K562 (cell line): Measurements from ENCODE around the gene DHX29. TPM values are rescaled to one million over a fixed set of nuclear protein-coding genes. Genes with fewer than 3 reads are reported as not detected.

Source experiments
- BMI1 ChIP-seq: fragments of 150-350 bp; IDR thresholded peaks from 2 replicates; pipeline ENCODE4 v1.6.1; 2014; ENCODE audit warnings: low read length
- CBX1 ChIP-seq: sonication (generic); IDR thresholded peaks from 2 replicates; pipeline ENCODE4 v1.6.1; 2016; ENCODE audit warnings: antibody characterized with exemption, low read depth, mild to moderate bottlenecking
- CREB1 ChIP-seq, 2 experiments: sonication (generic) in 1 of 2; formaldehyde crosslinking in 1 of 2; IDR thresholded peaks; 2 replicates each; pipeline versions ENCODE4 v1.6.1 to v1.8.0; 2012 to 2022; ENCODE audit warnings: inconsistent platforms in 1 of 2, mild to moderate bottlenecking in 1 of 2, missing genetic modification reagents in 1 of 2, moderate library complexity in 1 of 2
- EP300 ChIP-seq: IDR thresholded peaks from 2 replicates; pipeline ENCODE4 v1.6.1; 2012; ENCODE audit warnings: low read length, improper control_type of control experiment
- ETV6 ChIP-seq, 3 experiments: fragments of 150-350 bp in 1 of 3; sonication (generic) in 1 of 3; formaldehyde crosslinking in 1 of 3; IDR thresholded peaks; 2 replicates each; pipeline versions ENCODE4 v1.6.1 to v1.8.0; 2014 to 2022; ENCODE audit warnings: borderline replicate concordance in 2 of 3, low read depth in 2 of 3, antibody characterized with exemption in 1 of 3, low read length in 1 of 3, mild to moderate bottlenecking in 1 of 3, missing genetic modification reagents in 1 of 3
- LCOR ChIP-seq: sonication (generic); formaldehyde crosslinking; IDR thresholded peaks from 2 replicates; pipeline ENCODE4 v1.8.0; 2022; ENCODE audit warnings: mild to moderate bottlenecking, missing genetic modification reagents
- MBD2 ChIP-seq: sonication (generic); IDR thresholded peaks from 2 replicates; pipeline ENCODE4 v1.6.1; 2016; ENCODE audit warnings: low read depth, borderline replicate concordance
- NFIC ChIP-seq: fragments of 450-650 bp; IDR thresholded peaks from 2 replicates; pipeline ENCODE4 v1.6.1; 2017; ENCODE audit warnings: mild to moderate bottlenecking, inconsistent platforms
- SIN3A ChIP-seq, 2 experiments: fragments of 150-350 bp in 1 of 2; IDR thresholded peaks; 2 replicates each; pipeline ENCODE4 v1.6.1; 2011 to 2016; ENCODE audit warnings: borderline replicate concordance in 2 of 2, low read depth in 2 of 2, low read length in 2 of 2, mild to moderate bottlenecking in 2 of 2, moderate library complexity in 2 of 2; ENCODE audit not compliant: control insufficient read depth in 1 of 2
- TCF7L2 ChIP-seq: fragments of 150-350 bp; IDR thresholded peaks from 2 replicates; pipeline ENCODE4 v1.6.1; 2016; ENCODE audit warnings: low read depth, mild to moderate bottlenecking, low read length, moderate library complexity
- TRIM24 ChIP-seq, 2 experiments: fragments of 450-650 bp; IDR thresholded peaks; 2 replicates each; pipeline ENCODE4 v1.6.1; 2016
- ZKSCAN3 ChIP-seq: fragments of 250-450 bp; sonication (Bioruptor Pico); IDR thresholded peaks from 2 replicates; pipeline ENCODE4 v1.4.0; 2020
- ZNF436 ChIP-seq: fragments of 250-450, 450-650 bp; sonication (Bioruptor Pico); formaldehyde crosslinking; IDR thresholded peaks from 2 replicates; pipeline ENCODE4 v1.7.0; 2020; ENCODE audit warnings: mild to moderate bottlenecking
- polyA plus RNA-seq, 8 experiments: library from polyadenylated mRNA; depleted of rRNA in 4 of 8; stranded (reverse) in 5 of 8; unstranded in 3 of 8; fragments of >200 nt; fragmentation: Nextera tagmentation in 2 of 8; fragmentation: Illumina TruSeq in 1 of 8; extraction: Ambion mirVana in 2 of 8; extraction: Trizol in 1 of 8; gene quantifications; 2 replicates each; pipeline versions ENCODE4 v1.2.1 to v1.2.3, GENCODE V29; 2011 to 2014; ENCODE audit warnings: inconsistent platforms in 1 of 8, missing spikeins in 1 of 8
- total RNA-seq, 7 experiments: library from RNA; depleted of rRNA in 6 of 7; stranded (reverse); fragments of >200 nt in 6 of 7; fragmentation: Illumina TruSeq in 2 of 7; extraction: Trizol in 2 of 7; gene quantifications; 2 replicates each; pipeline versions ENCODE4 v1.2.1 to v1.2.3, GENCODE V29; 2011 to 2021; ENCODE audit warnings: low replicate concordance in 1 of 7
- TF ChIP-seq, protein P1 (sequence below), 2 experiments: fragments of 450-650 bp; formaldehyde crosslinking in 1 of 2; IDR thresholded peaks; 2 replicates each; pipeline versions ENCODE4 v1.4.0 to v1.6.1; 2014 to 2020; ENCODE audit warnings: mild to moderate bottlenecking in 2 of 2, borderline replicate concordance in 1 of 2, low read depth in 1 of 2
- TF ChIP-seq, protein P2 (sequence below): conservative IDR thresholded peaks from 2 replicates; pipeline ENCODE4 v1.6.1; 2011; ENCODE audit warnings: low read depth, mild to moderate bottlenecking, low read length; ENCODE audit not compliant: control insufficient read depth
- TF ChIP-seq, protein P3 (sequence below): fragments of 450-650 bp; IDR thresholded peaks from 2 replicates; pipeline ENCODE4 v1.6.1; 2016

The DHX29 gene
- total and polyA plus RNA-seq, 9 of the 15 experiments (the other 6 are each of a cell fraction or from before 2014, with no cell fraction given), result 7.5 to 42.1 (median 25.0) TPM

DNA sequence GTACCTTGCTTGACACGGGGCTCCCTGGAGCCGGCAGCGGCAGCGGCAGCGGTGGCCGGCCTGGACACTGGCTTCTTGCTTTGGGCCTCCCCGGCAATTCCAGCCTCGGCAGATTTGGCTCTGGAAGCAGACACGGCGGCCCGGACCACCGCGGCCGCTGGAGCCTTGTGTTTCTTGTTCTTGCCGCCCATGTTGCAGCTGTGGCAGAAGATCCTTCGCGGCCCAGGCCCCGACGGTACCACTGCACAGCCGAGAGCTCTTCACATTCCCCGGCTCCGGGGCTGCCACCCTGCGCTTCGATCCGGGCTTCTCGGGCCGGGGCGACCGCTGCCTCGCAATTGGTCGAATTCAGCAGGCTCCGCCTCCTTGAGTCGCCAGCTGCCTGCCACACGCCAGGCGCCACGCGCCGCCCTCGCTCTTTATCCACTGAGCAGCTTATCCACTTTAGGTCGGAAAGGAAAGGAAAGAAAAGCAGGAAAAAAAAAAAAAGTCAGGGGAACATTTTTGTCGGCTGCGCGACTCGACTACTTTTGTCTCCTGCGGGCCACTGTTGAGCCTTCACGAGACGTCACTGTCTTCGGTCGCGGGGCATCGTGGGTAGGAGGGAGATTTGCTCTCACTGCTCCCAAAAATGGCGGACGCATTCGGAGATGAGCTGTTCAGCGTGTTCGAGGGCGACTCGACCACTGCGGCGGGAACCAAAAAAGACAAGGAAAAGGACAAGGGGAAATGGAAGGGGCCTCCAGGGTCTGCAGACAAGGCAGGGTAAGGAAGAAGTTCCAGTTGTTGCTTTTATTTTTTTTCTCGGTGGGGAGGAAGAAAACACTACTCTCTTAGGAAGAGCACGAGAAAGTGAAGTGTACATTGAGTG, at the start of gene DHX29, which contains the start of gene MTREX (continued):
- TF ChIP-seq, protein P1, sequence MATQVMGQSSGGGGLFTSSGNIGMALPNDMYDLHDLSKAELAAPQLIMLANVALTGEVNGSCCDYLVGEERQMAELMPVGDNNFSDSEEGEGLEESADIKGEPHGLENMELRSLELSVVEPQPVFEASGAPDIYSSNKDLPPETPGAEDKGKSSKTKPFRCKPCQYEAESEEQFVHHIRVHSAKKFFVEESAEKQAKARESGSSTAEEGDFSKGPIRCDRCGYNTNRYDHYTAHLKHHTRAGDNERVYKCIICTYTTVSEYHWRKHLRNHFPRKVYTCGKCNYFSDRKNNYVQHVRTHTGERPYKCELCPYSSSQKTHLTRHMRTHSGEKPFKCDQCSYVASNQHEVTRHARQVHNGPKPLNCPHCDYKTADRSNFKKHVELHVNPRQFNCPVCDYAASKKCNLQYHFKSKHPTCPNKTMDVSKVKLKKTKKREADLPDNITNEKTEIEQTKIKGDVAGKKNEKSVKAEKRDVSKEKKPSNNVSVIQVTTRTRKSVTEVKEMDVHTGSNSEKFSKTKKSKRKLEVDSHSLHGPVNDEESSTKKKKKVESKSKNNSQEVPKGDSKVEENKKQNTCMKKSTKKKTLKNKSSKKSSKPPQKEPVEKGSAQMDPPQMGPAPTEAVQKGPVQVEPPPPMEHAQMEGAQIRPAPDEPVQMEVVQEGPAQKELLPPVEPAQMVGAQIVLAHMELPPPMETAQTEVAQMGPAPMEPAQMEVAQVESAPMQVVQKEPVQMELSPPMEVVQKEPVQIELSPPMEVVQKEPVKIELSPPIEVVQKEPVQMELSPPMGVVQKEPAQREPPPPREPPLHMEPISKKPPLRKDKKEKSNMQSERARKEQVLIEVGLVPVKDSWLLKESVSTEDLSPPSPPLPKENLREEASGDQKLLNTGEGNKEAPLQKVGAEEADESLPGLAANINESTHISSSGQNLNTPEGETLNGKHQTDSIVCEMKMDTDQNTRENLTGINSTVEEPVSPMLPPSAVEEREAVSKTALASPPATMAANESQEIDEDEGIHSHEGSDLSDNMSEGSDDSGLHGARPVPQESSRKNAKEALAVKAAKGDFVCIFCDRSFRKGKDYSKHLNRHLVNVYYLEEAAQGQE (IDR thresholded peaks at IDR 0.05; ENCODE audit: borderline replicate concordance), result no peak
- TF ChIP-seq, protein P1 (CRISPR knock-in tag; IDR thresholded peaks at IDR 0.05; ENCODE audit: low read depth), result no peak
- TF ChIP-seq ZNF436 (CRISPR knock-in tag) (no peak), CBX1 (peak; percentile 13; the same call in 1 of the 2 replicates), MBD2 (peak; percentile 70), TCF7L2 (no peak), NFIC (peak; percentile 33; the same call in 1 of the 2 replicates), ETV6 (IDR thresholded peaks at IDR 0.05; ENCODE audit: borderline replicate concordance in 1 of 2, low read depth in 2 of 2, low read length in 1 of 2) (no peak), ETV6 (CRISPR knock-in tag; IDR thresholded peaks at IDR 0.05; ENCODE audit: borderline replicate concordance) (no peak), ZKSCAN3 (CRISPR knock-in tag) (no peak), TRIM24 (IDR thresholded peaks at IDR 0.05) (peak in 1 of 2 experiments; percentile 44; a peak in 1 of 4 replicates), LCOR (CRISPR knock-in tag) (peak; percentile 90), CREB1 (IDR thresholded peaks at IDR 0.05) (peak; percentile 84), CREB1 (CRISPR knock-in tag; IDR thresholded peaks at IDR 0.05) (peak; percentile 56; the same call in 1 of the 2 replicates), EP300 (peak; percentile 24; the same call in 1 of the 2 replicates), SIN3A (IDR thresholded peaks at IDR 0.05; ENCODE audit: borderline replicate concordance in 2 of 2, control insufficient read depth in 1 of 2, low read depth in 2 of 2, low read length in 2 of 2) (peak; percentile 2 to 46; a peak in 2 of 4 replicates), BMI1 (no peak)
- TF ChIP-seq, protein P2, sequence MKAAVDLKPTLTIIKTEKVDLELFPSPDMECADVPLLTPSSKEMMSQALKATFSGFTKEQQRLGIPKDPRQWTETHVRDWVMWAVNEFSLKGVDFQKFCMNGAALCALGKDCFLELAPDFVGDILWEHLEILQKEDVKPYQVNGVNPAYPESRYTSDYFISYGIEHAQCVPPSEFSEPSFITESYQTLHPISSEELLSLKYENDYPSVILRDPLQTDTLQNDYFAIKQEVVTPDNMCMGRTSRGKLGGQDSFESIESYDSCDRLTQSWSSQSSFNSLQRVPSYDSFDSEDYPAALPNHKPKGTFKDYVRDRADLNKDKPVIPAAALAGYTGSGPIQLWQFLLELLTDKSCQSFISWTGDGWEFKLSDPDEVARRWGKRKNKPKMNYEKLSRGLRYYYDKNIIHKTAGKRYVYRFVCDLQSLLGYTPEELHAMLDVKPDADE, result peak; percentile 26; the same call in 1 of the 2 replicates
- TF ChIP-seq, protein P3, sequence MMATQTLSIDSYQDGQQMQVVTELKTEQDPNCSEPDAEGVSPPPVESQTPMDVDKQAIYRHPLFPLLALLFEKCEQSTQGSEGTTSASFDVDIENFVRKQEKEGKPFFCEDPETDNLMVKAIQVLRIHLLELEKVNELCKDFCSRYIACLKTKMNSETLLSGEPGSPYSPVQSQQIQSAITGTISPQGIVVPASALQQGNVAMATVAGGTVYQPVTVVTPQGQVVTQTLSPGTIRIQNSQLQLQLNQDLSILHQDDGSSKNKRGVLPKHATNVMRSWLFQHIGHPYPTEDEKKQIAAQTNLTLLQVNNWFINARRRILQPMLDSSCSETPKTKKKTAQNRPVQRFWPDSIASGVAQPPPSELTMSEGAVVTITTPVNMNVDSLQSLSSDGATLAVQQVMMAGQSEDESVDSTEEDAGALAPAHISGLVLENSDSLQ, result peak; percentile 36; the same call in 1 of the 2 replicates
